Endothelial cell of umbilical vein (primary cell): Measurements from ENCODE around the gene CAPN7. TPM values are rescaled to one million over a fixed set of nuclear protein-coding genes. Genes with fewer than 3 reads are reported as not detected.

Experiments
- BruUV-seq: library from RNA; stranded (reverse); fragments of 400-500 nt; replicated peaks from 2 replicates; lab custom pipeline; 2021; lab: Mats Ljungman, UMichigan
- CTCF ChIA-PET: fragments of 300-600, 350-600 bp; sonication (Branson Sonifier 250); formaldehyde crosslinking; loops from one replicate; lab custom pipeline; 2021; ENCODE audit warnings: antibody characterized with exemption, inconsistent platforms; lab: Charles Lee
- POLR2A ChIA-PET: fragments of 300-600, 350-600 bp; sonication (Branson Sonifier 250); formaldehyde crosslinking; loops from one replicate; lab custom pipeline; 2021; ENCODE audit warnings: antibody characterized with exemption, inconsistent platforms; lab: Charles Lee
- DNase-seq: peaks from one replicate; pipeline ENCODE4 v3.0.0-alpha.2; 2011; ENCODE audit warnings: low read depth, low spot score
- FAIRE-seq: peaks from 2 replicates; lab custom pipeline; 2011; peaks lifted over from hg19 to GRCh38; lab: Jason Lieb, UNC
- H2AFZ ChIP-seq: 2 replicates; pipeline ENCODE4 v1.6.0; 2012; ENCODE audit warnings: low read depth, low read length, control low read depth, inconsistent platforms
- H3K27ac ChIP-seq: 2 replicates; pipeline ENCODE4 v1.5.1; 2011; ENCODE audit warnings: low read depth, mild to moderate bottlenecking, control low read depth, low read length, moderate library complexity; ENCODE audit not compliant: insufficient read depth
- H3K27me3 ChIP-seq, 2 experiments: 2 replicates each; pipeline versions ENCODE4 v1.6.0 to v1.6.1; 2011; ENCODE audit warnings: low read length in 2 of 2, mixed read lengths in 1 of 2; ENCODE audit not compliant: control insufficient read depth in 2 of 2, insufficient read depth in 2 of 2
- H3K36me3 ChIP-seq, 2 experiments: 2 replicates in 1 of 2; 3 replicates in 1 of 2; pipeline ENCODE4 v1.5.1; 2011; ENCODE audit warnings: low read length in 2 of 2, mild to moderate bottlenecking in 1 of 2, moderate library complexity in 1 of 2; ENCODE audit not compliant: control insufficient read depth in 2 of 2, insufficient read depth in 2 of 2; ENCODE audit errors: extremely low read depth in 1 of 2
- H3K4me1 ChIP-seq: 3 replicates; pipeline ENCODE4 v1.5.1; 2011; ENCODE audit warnings: mild to moderate bottlenecking, low read length; ENCODE audit not compliant: control insufficient read depth, insufficient read depth; ENCODE audit errors: extremely low read depth
- H3K4me2 ChIP-seq: 2 replicates; pipeline ENCODE4 v1.6.1; 2011; ENCODE audit warnings: low read length, control low read depth, mixed read lengths; ENCODE audit not compliant: insufficient read depth
- H3K4me3 ChIP-seq, 3 experiments: fragments of 200-600 bp in 1 of 3; sonication (generic), shearing (Covaris generic) in 1 of 3; replicated peaks in 1 of 3; 2 replicates each; pipeline ENCODE4 v1.5.1; 2011 to 2016; ENCODE audit warnings: control low read depth in 3 of 3, low read length in 3 of 3, mild to moderate bottlenecking in 2 of 3, inconsistent platforms in 1 of 3, low read depth in 1 of 3, moderate library complexity in 1 of 3; ENCODE audit not compliant: insufficient read depth in 1 of 3
- H3K79me2 ChIP-seq: 2 replicates; pipeline ENCODE4 v1.6.0; 2012; ENCODE audit warnings: low read length, inconsistent platforms; ENCODE audit not compliant: control insufficient read depth, insufficient read depth
- H3K9ac ChIP-seq: replicated peaks from 2 replicates; pipeline ENCODE3; 2011; ENCODE audit warnings: low read length, control low read depth; ENCODE audit not compliant: insufficient read depth; ENCODE audit errors: extremely low read depth
- H3K9me1 ChIP-seq: replicated peaks from 3 replicates; pipeline ENCODE4 v1.6.0; 2011; ENCODE audit warnings: mild to moderate bottlenecking, low read length; ENCODE audit not compliant: control insufficient read depth, insufficient read depth; ENCODE audit errors: extremely low read depth
- H3K9me3 ChIP-seq: replicated peaks from 2 replicates; pipeline ENCODE4 v1.5.1; 2012; ENCODE audit warnings: low read length, inconsistent platforms; ENCODE audit not compliant: control insufficient read depth, insufficient read depth
- H4K20me1 ChIP-seq: replicated peaks from 2 replicates; pipeline ENCODE3; 2011; ENCODE audit warnings: mild to moderate bottlenecking, low read length; ENCODE audit not compliant: control insufficient read depth, insufficient read depth; ENCODE audit errors: extremely low read depth
- CTCF ChIP-seq, 2 donors: IDR thresholded peaks; 1 replicate in 1 of 2; 2 replicates in 1 of 2; pipeline ENCODE4 v1.5.1; 2011; ENCODE audit warnings: low read length in 2 of 2, mild to moderate bottlenecking in 2 of 2, moderate library complexity in 2 of 2, control low read depth in 1 of 2, inconsistent platforms in 1 of 2, low read depth in 1 of 2; ENCODE audit not compliant: insufficient read depth in 1 of 2; ENCODE audit errors: extremely low read depth in 1 of 2
- JUN ChIP-seq: IDR thresholded peaks from 2 replicates; pipeline ENCODE4 v1.6.1; 2011; ENCODE audit warnings: borderline replicate concordance, low read depth; ENCODE audit not compliant: insufficient read length, insufficient read depth
- POLR2AphosphoS5 ChIP-seq: IDR thresholded peaks from 2 replicates; pipeline ENCODE4 v1.6.1; 2012; ENCODE audit warnings: low read depth, mild to moderate bottlenecking, control low read depth, low read length, moderate library complexity; ENCODE audit not compliant: insufficient read depth
- dilution Hi-C: fragments of 300-500 bp; cut with MboI; formaldehyde crosslinking; loops from one replicate; pipeline ENCODE4 v1.15.0; 2019; ENCODE audit warnings: low sequenced_read_pairs; ENCODE audit not compliant: extremely low pct_ligation_motif_present
- intact Hi-C: fragments of 100-400 bp; cut with micrococcal nuclease; formaldehyde crosslinking; loops from one replicate; pipeline ENCODE4 v1.10.0; 2022
- polyA plus RNA-seq, 4 experiments: library from polyadenylated mRNA; depleted of rRNA in 3 of 4; stranded (reverse) in 3 of 4; unstranded in 1 of 4; fragments of >200 nt; gene quantifications; 2 replicates each; pipeline versions ENCODE4 v1.2.1 to v1.2.3, GENCODE V29; 2011 to 2012; ENCODE audit warnings: missing spikeins in 1 of 4
- total RNA-seq: library from RNA; stranded (reverse); gene quantifications from 2 replicates; pipeline ENCODE4 v1.2.3, GENCODE V29; 2021

The CAPN7 gene
- total and polyA plus RNA-seq, 2 donors (not counting 3 experiments of a cell fraction or from before 2014, with no cell fraction given) = 13.2 to 32.7 TPM

- CTCF ChIA-PET = interaction anchor here (1.0 to 1.8 kb wide), 8 partner anchors 7 to 112 kb away, joined by 3 to 7 read pairs (median 4); partner anchors contain the start of gene SH3BP5
Measured at GRCh38 chr3:15292765-15293522, 86.9 kb downstream of the CAPN7 start.

More at GRCh38 chr3:15292765-15293522, 86.9 kb downstream of the CAPN7 start:
- intact Hi-C loops (loop anchor here (1.0 to 10.0 kb wide), 2 partner anchors 7 to 342 kb away; no protein-coding TSS in a partner anchor), dilution Hi-C loops (no loop called here)
- TF ChIP-seq JUN (no peak), POLR2AphosphoS5 (no peak), CTCF (IDR thresholded peaks at IDR 0.05; ENCODE audit: extremely low read depth in 1 of 2, insufficient read depth in 1 of 2, low read depth in 1 of 2, low read length in 2 of 2) (no peak)
- Histone ChIP-seq H2AFZ (no peak overlapping the region), H3K4me2 (peak overlapping the region; percentile 10), H3K4me3 (no peak overlapping the region), H3K79me2 (peaks cover 68% of the 10 kb centered on the region), H3K27me3 (no peaks in the 10 kb centered on the region), H3K4me1 (peaks cover 51% of the 10 kb centered on the region), H4K20me1 (no peaks in the 10 kb centered on the region), H3K9me3 (no peaks in the 10 kb centered on the region), H3K27ac (peak overlapping the region; percentile 85), H3K36me3 (no peaks in the 10 kb centered on the region), H3K9ac (peak overlapping the region; percentile 42), H3K9me1 (no peaks in the 10 kb centered on the region)
- no TSS peak for BruUV-seq
- no peak for FAIRE-seq
- POLR2A ChIA-PET = no interaction called here
- peak; percentile 69 for DNase-seq
